Right kidney (tissue), 9 donors: ENCODE results near the gene PNLIPRP2.

ENCODE experiments used
- DNase-seq: peaks from one replicate; pipeline ENCODE4 v3.0.0-alpha.2; 2016
- long read RNA-seq, 8 donors: transcript quantifications; one replicate each; lab custom pipeline, GENCODE V29; 2026

The PNLIPRP2 gene
- long read RNA-seq, donor 1: 0 reads
- long read RNA-seq, donor 2: 0 reads
- long read RNA-seq, donor 3: 0 reads
- long read RNA-seq, donor 4: 0 reads
- long read RNA-seq, donor 5: 0 reads
- long read RNA-seq, donor 6: 0 reads
- long read RNA-seq, donor 7: 0 reads
- long read RNA-seq, donor 8: 0 reads

GRCh38 chr10:116620423-116621400 is at the start of gene PNLIPRP2:
Gene PNLIPRP2 (plus strand): TSS chr10:116620953.
- DNase-seq: no peak

- DNase-seq: no peak
These were observed 46.0 kb upstream of the PNLIPRP2 start for GRCh38 chr10:116574797-116575196.

- DNase-seq: no peak
These were observed 32.7 kb upstream of the PNLIPRP2 start for GRCh38 chr10:116587878-116588591.

GRCh38 chr10:116588995-116589394 is 31.8 kb upstream of the PNLIPRP2 start:
- DNase-seq: no peak

GRCh38 chr10:116589926-116590325 is 30.8 kb upstream of the PNLIPRP2 start:
- no peak for DNase-seq

GRCh38 chr10:116590590-116591444 is 29.9 kb upstream of the PNLIPRP2 start, which contains the start of gene PNLIPRP1:
Gene PNLIPRP1 (plus strand): TSS chr10:116590959. CDS start chr10:116591130, 171 bp downstream.
- DNase-seq: no peak

- no peak for DNase-seq
These were observed 27.5 kb upstream of the PNLIPRP2 start for GRCh38 chr10:116593139-116593740.

GRCh38 chr10:116594525-116595035 is 26.2 kb upstream of the PNLIPRP2 start:
- DNase-seq: no peak

GRCh38 chr10:116596062-116596461 is 24.7 kb upstream of the PNLIPRP2 start:
- DNase-seq: no peak

- DNase-seq: no peak
These were observed 23.2 kb upstream of the PNLIPRP2 start for GRCh38 chr10:116597543-116597942.

- no peak for DNase-seq
These were observed 22.4 kb upstream of the PNLIPRP2 start for GRCh38 chr10:116598329-116598728.

GRCh38 chr10:116599991-116600390 is 20.8 kb upstream of the PNLIPRP2 start:
- no peak for DNase-seq

- no peak for DNase-seq
These were observed 17.9 kb upstream of the PNLIPRP2 start for GRCh38 chr10:116602648-116603400.

GRCh38 chr10:116606061-116606483 is 14.7 kb upstream of the PNLIPRP2 start:
- no peak for DNase-seq

GRCh38 chr10:116607336-116607735 is 13.4 kb upstream of the PNLIPRP2 start:
- DNase-seq: no peak

GRCh38 chr10:116608686-116609594 is 11.8 kb upstream of the PNLIPRP2 start:
- DNase-seq: peak; percentile 71

GRCh38 chr10:116610443-116611152 is 10.2 kb upstream of the PNLIPRP2 start:
- DNase-seq: no peak

- DNase-seq: no peak
These were observed 9.6 kb upstream of the PNLIPRP2 start for GRCh38 chr10:116611153-116611545.
